ENCODE results near the gene SLC23A2.

- no peak for TF ChIP-seq POLR2A (IDR thresholded peaks at IDR 0.05)
- no peak for TF ChIP-seq CTCF (IDR thresholded peaks at IDR 0.05)
Observed at GRCh38 chr20:4985658-4986057, 15.7 kb downstream of the SLC23A2 start.
